GM21360 (cell line): ENCODE measurements around the gene NSMF.
"Not testable (repeated sequence)": the region's sequence is repeated elsewhere in the genome, so short reads cannot be mapped to it uniquely, and the experiment has no call there.

Source experiments
- ATAC-seq: cut with Tn5 transposase; IDR thresholded peaks from one replicate; pipeline ENCODE4 v1.9.1; 2021; ENCODE audit warnings: mild to moderate bottlenecking, moderate library complexity; ENCODE audit not compliant: unreplicated experiment

The NSMF gene

DNA sequence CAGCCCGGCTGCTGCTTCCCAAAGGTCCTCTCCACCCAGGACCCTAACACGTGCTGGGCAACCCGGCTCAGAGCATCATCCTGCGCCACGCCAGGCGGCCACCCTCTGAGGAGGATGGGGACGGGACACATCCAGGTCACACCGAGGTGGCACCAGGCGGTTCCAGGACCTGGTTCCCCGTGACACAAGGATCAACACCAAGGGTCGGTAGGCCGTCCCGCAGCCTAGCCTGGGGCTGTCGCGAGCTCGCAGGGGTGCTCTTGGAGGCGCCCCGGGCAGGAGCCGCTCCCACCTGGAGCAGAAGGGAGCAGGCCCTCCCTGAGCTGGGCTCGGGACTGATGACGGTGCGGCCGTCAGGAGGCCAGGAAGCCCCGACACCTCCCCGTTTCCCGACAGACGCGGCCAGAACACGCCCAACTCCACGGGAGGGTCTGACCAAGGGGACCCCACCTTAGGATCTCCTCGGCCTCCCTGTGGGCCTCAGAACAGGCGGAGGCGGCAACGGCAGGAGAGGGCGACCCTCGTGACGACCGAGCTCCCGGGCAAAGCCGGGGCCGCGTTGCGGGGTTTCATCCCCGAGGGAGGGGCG, 42.5 kb downstream of the NSMF start:
- ATAC-seq: no peak

DNA sequence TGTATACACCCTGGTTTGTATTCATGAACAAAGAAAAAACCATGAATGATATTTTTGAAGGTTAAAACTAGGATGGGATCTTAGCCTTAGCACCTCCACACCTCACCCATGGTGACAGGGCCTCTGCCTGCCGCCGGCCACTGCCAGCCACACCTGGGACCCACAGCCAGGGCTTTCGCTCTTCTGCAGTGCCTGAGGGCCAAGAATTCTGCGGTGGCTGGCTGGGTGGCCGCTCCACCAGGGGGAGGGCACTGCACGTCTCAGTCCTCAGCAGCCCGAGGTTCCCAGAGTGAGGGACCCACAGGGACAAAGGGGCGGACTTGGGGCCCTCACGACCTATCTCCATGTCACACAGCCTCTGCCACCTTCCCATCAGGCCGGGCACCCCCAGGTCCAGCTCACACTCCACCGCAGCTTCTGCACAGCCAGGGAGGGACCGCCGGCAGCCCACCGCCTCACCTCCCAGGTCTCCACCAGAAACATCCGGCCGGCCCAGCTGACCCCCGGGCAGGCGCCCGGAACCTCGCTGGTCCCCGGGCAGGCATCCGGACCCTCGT, 43.0 kb downstream of the NSMF start:
- ATAC-seq: no peak

DNA sequence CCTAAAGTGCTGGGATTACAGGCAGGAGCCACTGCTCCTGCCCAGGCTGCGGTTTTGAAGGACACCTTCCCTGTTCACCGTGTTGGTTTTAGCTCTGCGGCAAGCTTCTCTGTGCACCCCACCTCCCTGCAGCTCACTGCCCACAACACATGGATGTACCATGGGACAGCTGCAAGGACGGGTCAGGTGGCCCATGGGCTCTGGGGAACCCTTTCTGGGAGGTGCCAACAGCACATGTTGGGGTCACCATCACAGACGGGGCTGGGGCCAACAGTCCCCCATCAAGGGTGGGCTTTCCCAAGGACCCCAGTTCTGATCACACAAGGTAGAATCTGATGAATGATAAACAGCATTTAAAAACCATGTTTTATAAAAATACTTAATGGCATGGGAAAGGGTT, 43.7 kb downstream of the NSMF start:
- no peak for ATAC-seq

DNA sequence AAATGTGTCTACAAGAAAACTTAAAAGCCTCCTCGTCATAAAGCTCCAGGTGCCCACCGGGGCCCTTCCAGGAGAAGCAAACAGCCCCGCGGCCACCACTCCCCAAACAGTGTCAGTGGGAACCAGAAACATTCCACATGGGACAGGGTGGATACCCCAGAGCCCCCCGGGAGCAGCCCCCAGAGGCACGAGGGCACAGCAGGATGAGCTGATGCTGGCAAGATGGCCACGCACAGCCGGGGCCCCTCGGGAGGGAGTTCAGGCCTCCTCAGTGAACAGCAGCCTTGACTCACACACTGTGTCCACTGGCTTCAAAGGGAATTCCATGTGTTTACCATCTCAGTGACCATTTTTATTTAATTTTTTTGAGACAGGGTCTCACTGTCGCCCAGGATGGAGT, 46.7 kb downstream of the NSMF start:
- no peak for ATAC-seq

DNA sequence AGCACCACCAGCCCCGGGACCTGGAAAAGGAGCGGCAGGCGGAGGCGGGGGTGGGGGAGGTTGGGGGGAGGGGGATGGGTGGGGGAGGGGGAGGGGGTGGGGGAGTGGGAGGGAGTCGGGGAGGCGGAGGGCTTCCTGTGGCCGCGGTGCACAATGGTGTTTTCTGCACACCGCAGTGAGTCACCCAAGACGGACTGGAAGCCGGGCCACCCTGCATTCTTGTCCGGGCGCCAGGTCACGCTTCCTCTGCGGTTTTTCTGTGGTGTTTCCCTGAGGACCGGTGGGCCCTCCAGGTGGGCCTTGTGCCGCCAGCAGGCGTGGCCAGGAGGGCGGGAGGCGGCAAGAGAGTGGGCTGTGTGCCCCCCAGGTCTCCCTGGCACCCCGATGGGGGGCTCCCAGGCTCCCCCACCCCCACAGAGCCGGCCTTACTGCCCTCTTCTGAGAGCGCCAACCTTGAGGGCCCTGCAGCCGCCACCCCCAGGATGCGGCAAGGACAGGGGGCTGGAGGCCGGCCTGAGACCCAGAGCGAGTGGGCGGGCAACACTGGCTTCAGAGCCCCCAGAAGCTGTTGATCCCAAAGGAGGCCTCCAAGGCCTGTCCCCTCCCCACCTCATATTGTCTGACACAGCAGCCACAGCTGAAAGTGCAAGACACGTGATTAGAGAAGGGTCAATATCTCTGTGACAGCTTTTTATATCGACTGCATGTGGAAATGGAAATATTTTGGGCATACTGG, 47.3 kb downstream of the NSMF start:
- ATAC-seq: no peak

DNA sequence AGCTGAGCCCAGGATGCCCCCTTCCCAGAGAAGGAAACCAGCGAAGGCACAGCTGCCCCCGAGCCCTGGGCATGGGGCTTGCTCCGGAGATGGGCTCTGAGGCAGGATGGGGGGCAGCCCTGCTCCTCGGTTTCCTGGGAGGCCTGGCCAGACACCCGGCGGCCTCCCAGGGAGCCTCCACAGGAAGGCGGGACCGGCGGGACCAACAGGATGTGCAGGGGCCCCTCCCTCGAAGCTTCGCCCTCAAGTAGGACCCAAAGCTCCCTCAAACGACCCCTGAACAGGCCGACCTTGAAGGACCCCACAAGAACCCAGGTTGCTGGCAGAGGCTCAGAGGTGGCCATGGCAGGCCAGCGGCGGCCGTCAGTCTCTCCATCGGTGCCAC, 47.9 kb downstream of the NSMF start:
- no peak for ATAC-seq

DNA sequence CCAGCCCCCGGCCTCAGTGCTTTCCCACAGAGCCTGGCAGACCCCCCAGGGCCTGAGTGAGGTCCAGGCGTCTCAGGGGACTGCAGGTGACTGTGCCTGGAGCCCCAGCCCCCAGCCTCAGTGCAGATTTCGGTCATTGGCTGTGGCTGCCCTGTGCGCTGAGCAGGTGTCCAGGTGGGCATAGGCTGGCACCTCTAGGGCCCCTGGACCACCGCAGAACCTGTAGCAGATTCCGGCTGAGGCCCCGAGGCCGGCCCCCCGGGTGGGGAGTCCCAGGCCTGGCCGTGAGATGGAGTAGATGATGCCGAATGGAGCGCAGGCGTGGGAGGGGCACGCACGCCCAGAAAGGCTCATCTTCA, 48.3 kb downstream of the NSMF start:
- ATAC-seq: no peak

DNA sequence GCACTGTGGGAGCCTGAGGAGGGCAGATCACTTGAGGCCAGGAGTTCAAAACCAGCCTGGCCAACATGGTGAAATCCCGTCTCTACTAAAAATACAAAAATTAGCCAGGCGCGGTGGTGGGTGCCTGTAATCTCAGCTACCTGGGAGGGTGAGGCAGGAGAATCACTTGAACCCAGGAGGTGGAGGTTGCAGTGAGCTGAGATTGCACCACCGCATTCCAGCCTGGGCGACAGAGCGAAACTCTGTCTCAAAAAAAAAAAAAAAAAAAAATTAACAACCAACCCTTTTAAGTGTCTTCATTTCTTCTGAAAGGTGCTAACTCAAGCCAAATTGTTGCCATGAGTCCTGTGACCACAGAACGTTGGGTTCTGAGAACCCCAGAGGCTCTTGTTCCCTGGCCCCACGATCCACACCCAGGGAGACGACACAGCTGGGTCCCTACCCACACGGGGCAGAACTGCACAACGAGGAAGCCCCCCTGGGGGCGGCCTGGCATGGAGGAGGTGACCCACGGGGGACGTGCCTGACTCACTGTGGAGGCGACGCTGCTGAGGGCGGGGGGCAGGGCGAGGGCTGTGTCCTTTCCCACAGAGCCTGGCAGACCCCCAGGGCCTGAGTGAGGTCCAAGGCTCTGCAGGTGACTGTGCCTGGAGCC, 48.8 kb downstream of the NSMF start:
- ATAC-seq: not testable (repeated sequence)

DNA sequence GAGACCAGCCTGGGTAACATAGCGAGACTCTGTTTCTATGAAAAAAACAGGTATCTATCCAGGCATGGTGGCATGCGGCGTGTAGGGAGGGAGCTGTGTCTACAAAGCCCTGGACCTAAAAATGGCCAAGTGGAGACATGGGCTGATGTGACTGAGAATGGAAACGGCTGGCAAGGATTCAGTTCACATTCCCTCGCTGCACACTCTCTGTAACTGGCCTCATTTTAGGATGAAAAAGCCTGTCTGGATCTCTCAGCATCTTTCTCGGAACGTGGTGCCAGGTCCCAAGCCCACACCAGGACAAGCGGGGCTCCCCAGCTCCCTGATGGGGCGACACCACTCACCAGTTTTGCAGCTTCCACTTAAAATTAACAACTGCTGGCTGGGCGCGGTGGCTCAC, 49.6 kb downstream of the NSMF start:
- no peak for ATAC-seq

DNA sequence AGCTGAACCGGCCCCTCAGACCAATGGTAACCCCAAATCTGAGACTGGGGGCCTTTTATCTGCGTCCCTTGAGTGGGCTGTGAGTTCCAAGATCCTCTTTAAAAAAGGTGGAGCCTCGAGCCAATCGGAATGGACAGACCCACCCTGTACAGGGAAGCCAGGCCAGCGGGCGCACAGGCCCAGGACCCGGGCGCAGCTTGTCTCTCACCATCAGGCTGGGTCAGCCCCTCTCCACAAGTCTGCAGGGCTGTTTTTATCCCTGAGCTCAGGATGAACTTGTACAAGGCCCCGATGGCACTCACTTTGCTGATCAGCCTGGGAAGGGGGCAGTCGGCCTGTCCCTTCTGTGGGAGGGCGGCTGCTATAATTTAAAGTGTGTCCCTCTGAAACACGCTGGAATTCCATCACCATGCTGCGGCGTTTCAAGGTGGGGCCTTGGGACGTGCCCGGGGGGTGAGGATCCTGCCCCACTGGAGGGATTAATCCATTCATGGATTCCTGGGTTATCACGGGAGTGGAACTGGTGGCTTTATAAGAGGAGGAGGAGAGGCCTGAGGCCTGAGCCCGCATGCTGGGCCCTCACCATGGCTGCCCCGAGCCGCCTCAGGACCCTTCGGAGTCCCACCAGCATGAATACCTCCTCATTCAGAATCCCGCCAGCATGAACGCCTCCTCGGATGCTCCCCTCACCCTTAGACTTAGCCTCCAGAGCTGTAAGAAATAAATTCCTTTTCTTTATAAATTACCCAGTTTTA, 50.3 kb downstream of the NSMF start:
- no peak for ATAC-seq

DNA sequence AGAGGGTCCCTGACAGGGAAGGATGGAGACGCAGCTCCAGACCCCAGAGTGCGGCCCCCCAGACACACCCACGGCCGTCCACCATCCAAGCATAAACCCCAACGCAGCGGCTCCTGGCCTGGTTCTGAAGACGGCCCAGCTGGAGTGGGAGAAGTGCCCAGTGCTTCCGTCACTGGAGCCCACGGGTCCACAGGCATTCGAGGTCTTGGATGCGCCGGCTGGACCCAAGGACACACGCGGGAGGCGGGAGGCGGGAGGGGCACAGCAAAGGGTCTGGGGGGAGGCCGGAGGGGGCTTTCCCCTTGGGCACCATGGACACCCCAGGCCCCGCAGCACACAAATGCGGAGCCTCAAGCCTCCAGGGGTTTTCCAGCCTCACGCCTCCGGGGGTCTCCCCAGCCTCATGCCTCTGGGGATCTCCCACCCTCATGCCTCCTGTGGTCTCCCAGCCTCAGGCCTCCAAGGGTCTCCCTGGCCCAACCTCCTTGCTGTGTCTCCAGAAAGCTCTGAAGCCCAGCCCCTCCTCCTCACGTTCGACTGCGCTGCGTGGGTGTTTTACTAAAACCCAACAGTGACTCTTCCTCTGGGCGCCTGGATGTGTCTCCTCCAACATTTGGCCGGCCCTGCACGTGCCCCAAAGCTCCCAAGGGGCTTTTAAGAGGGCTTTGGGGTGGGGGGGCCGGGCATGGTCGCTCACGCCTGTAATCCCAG, 51.4 kb downstream of the NSMF start:
- ATAC-seq: no peak

DNA sequence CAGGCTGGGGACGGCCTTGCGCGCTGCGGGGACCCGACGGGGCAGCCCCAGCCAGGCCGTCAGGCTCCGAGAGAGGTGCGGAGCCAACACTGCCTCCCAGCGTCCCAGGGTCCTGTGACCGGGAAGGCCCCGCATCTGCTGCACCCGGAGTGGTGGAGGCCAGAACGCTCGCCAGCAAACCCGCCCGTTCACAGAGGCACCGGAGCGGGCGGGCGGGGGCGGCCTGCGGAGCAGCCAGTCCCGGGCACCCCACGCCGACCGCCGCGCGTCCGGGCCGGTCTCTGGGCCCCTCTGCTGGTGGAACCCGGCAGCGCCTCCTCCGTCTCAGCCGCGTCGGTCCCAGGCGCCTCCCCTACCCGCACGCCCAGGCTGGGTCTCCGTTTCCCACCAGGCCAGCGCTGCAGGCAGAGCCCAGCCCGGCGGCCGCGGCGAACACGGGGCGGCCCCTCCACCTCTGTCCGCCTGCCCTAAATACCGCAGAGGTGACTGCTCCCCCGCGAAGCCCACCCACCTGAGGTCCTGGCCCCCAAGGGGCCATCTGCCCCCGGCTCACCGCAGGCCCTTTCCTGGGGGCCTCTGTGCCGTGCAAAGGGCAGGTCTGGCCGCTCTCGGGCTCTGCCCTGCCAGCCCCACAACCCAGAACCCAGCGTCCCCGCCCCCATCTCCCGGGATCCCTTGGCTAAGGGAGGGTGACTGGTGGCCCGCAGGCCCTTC, 52.1 kb downstream of the NSMF start:
- ATAC-seq: no peak

DNA sequence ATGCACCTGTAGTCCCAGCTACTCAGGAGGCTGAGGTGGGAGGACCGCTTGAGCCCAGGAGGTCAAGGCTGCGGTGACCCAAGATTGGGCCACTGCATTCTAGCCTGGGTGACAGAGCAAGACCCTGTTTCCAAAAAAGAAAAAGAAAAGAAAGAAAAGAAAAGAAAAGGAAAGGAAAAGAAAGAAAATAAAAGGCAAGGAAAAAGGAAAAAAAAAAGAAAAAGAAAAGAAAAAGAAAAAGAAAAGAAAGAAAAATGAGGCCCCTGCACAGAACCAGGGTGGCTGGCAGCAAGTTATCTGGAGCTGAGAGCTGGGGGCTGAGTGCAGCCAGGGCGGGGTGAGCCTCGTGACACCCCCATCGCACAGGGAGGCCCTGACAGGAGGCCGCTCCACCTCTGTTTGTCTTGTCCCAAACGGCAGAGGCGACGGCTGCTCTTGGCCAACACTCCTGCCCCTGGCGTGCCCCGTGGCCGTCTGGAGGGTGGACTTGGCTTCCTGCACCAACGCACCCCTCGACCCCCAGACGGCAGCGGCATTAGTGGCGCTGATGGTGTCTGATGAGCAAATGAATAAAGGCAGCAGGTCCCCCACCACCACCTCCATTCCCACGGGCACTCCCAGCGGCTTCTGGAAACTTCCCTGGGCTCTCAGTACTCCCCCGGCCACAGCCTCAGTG, 52.9 kb downstream of the NSMF start:
- no peak for ATAC-seq

DNA sequence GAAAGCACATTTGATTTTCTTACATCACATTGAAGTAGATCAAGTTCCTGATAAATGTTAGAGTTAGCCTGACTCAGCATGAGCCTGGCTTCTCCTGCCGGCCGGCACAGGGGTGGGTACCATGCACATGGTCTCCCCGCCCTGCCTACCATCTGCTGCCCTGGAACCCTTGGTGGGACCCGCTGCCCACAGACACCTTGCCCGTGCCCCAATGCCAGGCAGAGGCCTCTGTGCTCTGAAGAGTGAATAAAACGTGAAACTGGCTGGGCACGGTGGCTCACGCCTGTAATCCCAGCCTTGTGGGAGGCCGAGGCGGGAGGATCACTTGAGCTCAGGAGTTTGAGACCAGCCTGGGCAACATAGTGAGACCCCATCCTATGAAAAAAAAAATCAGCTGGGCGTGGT, 53.5 kb downstream of the NSMF start:
- no peak for ATAC-seq

DNA sequence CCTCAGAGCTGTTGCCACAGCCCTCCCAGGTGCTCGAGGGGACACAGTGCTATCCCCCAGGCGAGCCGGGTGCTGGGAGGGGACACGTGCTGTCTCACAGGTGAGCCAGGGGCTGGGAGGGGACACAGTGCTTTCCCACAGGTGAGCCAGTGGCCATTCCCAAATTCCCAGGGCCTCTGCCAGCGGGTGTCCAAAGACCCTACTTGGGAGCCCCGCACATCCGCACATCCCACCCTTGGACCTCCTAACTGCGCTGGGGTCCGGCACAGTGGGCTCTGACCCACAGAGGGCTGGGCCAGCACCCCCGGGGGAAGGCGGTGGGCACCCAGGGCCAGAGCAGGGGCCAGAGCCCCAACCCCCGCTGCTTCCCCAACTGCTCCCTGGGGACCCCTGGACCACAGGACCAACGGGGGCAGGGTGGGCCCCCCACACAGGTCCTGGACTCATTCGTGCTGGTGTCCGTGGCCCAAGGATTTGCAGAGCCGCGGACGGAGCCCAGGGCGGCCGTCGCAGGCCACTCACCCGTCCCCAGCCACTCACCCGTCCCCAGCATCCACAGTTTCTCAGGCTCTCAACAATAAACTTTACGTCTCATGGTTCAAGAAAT, 54.1 kb downstream of the NSMF start:
- no peak for ATAC-seq

DNA sequence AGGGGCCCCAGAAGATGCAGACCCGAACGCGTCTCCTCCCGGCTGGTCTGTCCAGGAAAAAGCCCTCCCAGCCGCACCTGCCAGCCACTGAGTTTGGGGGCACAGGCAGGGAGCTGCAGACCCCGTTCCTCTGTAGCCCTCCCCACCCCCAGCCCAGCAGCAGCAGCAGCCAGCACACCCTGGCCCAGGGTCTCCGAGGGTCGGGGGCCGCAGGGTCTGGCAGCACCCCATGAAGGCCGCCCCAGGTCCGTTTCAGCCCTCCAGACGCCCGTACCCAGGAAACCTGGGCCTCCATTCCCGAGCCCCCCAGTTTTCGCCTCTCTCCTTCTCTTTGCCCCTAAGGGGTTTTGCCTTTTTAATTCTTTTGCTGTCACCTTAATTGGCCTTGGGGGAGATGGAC, 55.9 kb downstream of the NSMF start:
- no peak for ATAC-seq

DNA sequence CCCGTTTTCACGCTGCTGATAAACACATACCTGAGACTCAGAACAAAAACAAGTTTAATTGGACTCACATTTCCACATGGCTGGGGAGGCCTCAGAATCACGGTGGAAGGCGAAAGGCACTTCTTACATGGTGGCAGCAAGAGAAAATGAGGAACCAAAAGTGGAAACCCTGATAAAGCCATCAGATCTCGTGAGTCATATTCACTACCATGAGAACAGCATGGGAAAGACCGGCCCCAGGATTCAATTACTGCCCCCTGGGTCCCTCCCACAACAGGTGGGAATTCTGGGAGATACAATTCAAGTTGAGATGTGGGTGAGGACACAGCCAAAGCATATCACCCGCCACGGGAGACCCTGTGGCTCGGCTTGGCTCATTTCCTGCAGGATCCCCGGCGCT, 56.4 kb downstream of the NSMF start:
- ATAC-seq: no peak

DNA sequence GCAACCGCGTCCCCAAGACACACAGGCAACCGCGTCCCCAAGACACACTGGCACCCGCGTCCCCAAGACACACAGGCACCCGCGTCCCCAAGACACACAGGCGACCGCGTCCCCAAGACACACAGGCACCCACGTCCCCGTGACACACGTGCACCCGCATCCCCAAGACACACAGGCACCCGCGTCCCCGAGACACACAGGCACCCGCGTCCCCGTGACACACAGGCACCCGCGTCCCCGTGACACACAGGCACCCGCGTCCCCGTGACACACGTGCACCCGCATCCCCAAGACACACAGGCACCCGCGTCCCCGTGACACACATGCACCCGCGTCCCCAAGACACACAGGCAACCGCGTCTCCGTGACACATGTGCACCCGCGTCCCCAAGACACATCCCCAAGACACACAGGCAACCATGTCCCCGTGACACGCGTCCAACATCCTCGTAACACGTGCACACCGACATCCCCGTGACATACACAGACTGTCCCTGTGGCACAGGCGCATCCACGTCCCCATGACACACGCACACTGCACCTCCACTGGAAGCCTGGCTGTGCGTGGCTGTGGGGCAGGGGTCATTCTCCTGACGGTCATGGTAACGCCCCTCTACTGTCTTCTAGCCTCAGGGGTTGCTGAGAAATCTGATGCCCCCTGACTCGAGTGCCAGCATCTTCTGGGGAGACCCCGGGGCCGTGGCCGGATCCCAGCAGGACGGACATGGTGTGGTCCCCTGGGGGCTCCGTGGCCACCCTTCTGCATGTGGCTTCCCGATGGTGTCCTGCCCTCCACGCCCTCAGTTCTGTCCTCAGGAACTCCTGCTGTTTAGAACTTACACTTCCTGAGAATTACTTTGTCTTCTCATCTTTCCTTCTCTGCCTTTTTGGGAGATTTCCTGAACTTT, 60.3 kb downstream of the NSMF start:
- no peak for ATAC-seq
